HAP-1 (cell line): ENCODE data around the gene CDC27.
"Not testable (repeated sequence)": the region's sequence is repeated elsewhere in the genome, so short reads cannot be mapped to it uniquely, and the experiment has no call there.

Experiments used
- DNase-seq, 2 experiments: peaks; one replicate each; pipeline ENCODE4 v3.0.0-alpha.2; 2016 to 2020; ENCODE audit warnings: low spot score in 2 of 2
- H3K27me3 ChIP-seq: fragments of 250-450 bp; sonication (Bioruptor Pico); 2 replicates; pipeline ENCODE4 v1.5.1; 2020; ENCODE audit warnings: low read depth, mild to moderate bottlenecking, moderate library complexity
- H3K36me3 ChIP-seq: fragments of 250-450 bp; sonication (Bioruptor Pico); replicated peaks from 2 replicates; pipeline ENCODE4 v1.5.1; 2020; ENCODE audit warnings: mild to moderate bottlenecking
- H3K4me1 ChIP-seq: fragments of 250-450 bp; sonication (Bioruptor Pico); 2 replicates; pipeline ENCODE4 v1.5.1; 2020; ENCODE audit warnings: mild to moderate bottlenecking
- H3K4me3 ChIP-seq: fragments of 250-450 bp; sonication (Bioruptor Pico); 2 replicates; pipeline ENCODE4 v1.5.1; 2020; ENCODE audit warnings: mild to moderate bottlenecking, moderate library complexity
- H3K9me3 ChIP-seq: fragments of 250-450 bp; sonication (Bioruptor Pico); 2 replicates; pipeline ENCODE4 v1.5.1; 2020; ENCODE audit warnings: mild to moderate bottlenecking, moderate library complexity
- in situ Hi-C: fragments of 300-500 bp; cut with MboI; formaldehyde crosslinking; loops from 3 replicates; pipeline ENCODE4 v1.14.3; 2020; ENCODE audit warnings: low sequenced_read_pairs, inconsistent platforms, mixed read lengths

Gene CDC27

GRCh38 chr17:47225911-47226688 is 37.0 kb upstream of the CDC27 start:
- no peak for DNase-seq
- H3K36me3 ChIP-seq = no peaks in the 10 kb centered on the region
- H3K4me3 ChIP-seq = no peak overlapping the region
- in situ Hi-C loops = loop anchor here (25.0 kb wide), 1 partner anchor 386 kb away; no protein-coding TSS in a partner anchor
- H3K4me1 ChIP-seq = peaks cover 5% of the 10 kb centered on the region; the same call in 1 of the 2 replicates
- H3K9me3 ChIP-seq = 0 out of 2 replicates have a peak, but pooled peaks cover 3% of the 10 kb centered on the region
- no peaks in the 10 kb centered on the region for H3K27me3 ChIP-seq

- Histone ChIP-seq H3K9me3 (0 out of 2 replicates have a peak, but pooled peaks cover 3% of the 10 kb centered on the region), H3K27me3 (no peaks in the 10 kb centered on the region), H3K4me1 (peaks cover 11% of the 10 kb centered on the region), H3K4me3 (no peak overlapping the region), H3K36me3 (no peaks in the 10 kb centered on the region)
- in situ Hi-C loops = loop anchor here (25.0 kb wide), 1 partner anchor 387 kb away; no protein-coding TSS in a partner anchor
- DNase-seq = no peak
Measured at GRCh38 chr17:47225436-47225858, 36.4 kb upstream of the CDC27 start.

- no peak overlapping the region for H3K4me3 ChIP-seq
- in situ Hi-C loops = loop anchor here (25.0 kb wide), 1 partner anchor 387 kb away; no protein-coding TSS in a partner anchor
- peaks cover 12% of the 10 kb centered on the region for H3K4me1 ChIP-seq
- H3K27me3 ChIP-seq = no peaks in the 10 kb centered on the region
- DNase-seq = no peak
- H3K36me3 ChIP-seq = no peaks in the 10 kb centered on the region
- H3K9me3 ChIP-seq = 0 out of 2 replicates have a peak, but pooled peaks cover 3% of the 10 kb centered on the region
Measured at GRCh38 chr17:47224966-47225365, 35.9 kb upstream of the CDC27 start.

- H3K36me3 ChIP-seq, H3K27me3 ChIP-seq, H3K4me3 ChIP-seq, DNase-seq, in situ Hi-C loops, H3K9me3 ChIP-seq: not testable (repeated sequence)
- peaks cover 10% of the 10 kb centered on the region for H3K4me1 ChIP-seq
Measured at GRCh38 chr17:47224077-47224476, 35.0 kb upstream of the CDC27 start.

GRCh38 chr17:47223460-47223859 is 34.4 kb upstream of the CDC27 start:
- H3K36me3 ChIP-seq = no peaks in the 10 kb centered on the region
- peaks cover 10% of the 10 kb centered on the region for H3K4me1 ChIP-seq
- in situ Hi-C loops = no loop called here
- H3K9me3 ChIP-seq = 0 out of 2 replicates have a peak, but pooled peaks cover 3% of the 10 kb centered on the region
- no peaks in the 10 kb centered on the region for H3K27me3 ChIP-seq
- DNase-seq = no peak
- no peak overlapping the region for H3K4me3 ChIP-seq

GRCh38 chr17:47223007-47223406 is 33.9 kb upstream of the CDC27 start:
- Histone ChIP-seq H3K27me3 (no peaks in the 10 kb centered on the region), H3K36me3 (no peaks in the 10 kb centered on the region), H3K4me3 (no peak overlapping the region), H3K9me3 (0 out of 2 replicates have a peak, but pooled peaks cover 3% of the 10 kb centered on the region), H3K4me1 (peaks cover 10% of the 10 kb centered on the region)
- no peak for DNase-seq
- in situ Hi-C loops = no loop called here

GRCh38 chr17:47222047-47222446 is 33.0 kb upstream of the CDC27 start:
- H3K27me3 ChIP-seq = no peaks in the 10 kb centered on the region
- H3K4me1 ChIP-seq = peaks cover 10% of the 10 kb centered on the region
- DNase-seq = no peak
- H3K9me3 ChIP-seq = 0 out of 2 replicates have a peak, but pooled peaks cover 3% of the 10 kb centered on the region
- H3K4me3 ChIP-seq = no peak overlapping the region
- in situ Hi-C loops = no loop called here
- H3K36me3 ChIP-seq = no peaks in the 10 kb centered on the region

- H3K36me3 ChIP-seq = no peaks in the 10 kb centered on the region
- no peaks in the 10 kb centered on the region for H3K27me3 ChIP-seq
- no peak for DNase-seq
- no peak overlapping the region for H3K4me3 ChIP-seq
- H3K4me1 ChIP-seq = peaks cover 10% of the 10 kb centered on the region
- in situ Hi-C loops = no loop called here
- 0 out of 2 replicates have a peak, but pooled peaks cover 3% of the 10 kb centered on the region for H3K9me3 ChIP-seq
Measured at GRCh38 chr17:47221154-47221553, 32.1 kb upstream of the CDC27 start.

- no peaks in the 10 kb centered on the region for H3K27me3 ChIP-seq
- peaks cover 10% of the 10 kb centered on the region for H3K4me1 ChIP-seq
- DNase-seq = peak in 1 of 2 experiments; percentile 68
- H3K36me3 ChIP-seq = no peaks in the 10 kb centered on the region
- in situ Hi-C loops = no loop called here
- no peak overlapping the region for H3K4me3 ChIP-seq
- H3K9me3 ChIP-seq = 0 out of 2 replicates have a peak, but pooled peaks cover 3% of the 10 kb centered on the region
Measured at GRCh38 chr17:47220531-47220999, 31.5 kb upstream of the CDC27 start.

- in situ Hi-C loops = no loop called here
- peaks cover 10% of the 10 kb centered on the region for H3K4me1 ChIP-seq
- H3K4me3 ChIP-seq = no peak overlapping the region
- 0 out of 2 replicates have a peak, but pooled peaks cover 3% of the 10 kb centered on the region for H3K9me3 ChIP-seq
- H3K36me3 ChIP-seq = no peaks in the 10 kb centered on the region
- no peak for DNase-seq
- H3K27me3 ChIP-seq = peaks cover 4% of the 10 kb centered on the region
Measured at GRCh38 chr17:47219621-47220475, 30.8 kb upstream of the CDC27 start.

- Histone ChIP-seq H3K36me3 (no peaks in the 10 kb centered on the region), H3K9me3 (0 out of 2 replicates have a peak, but pooled peaks cover 3% of the 10 kb centered on the region), H3K27me3 (peaks cover 5% of the 10 kb centered on the region), H3K4me3 (no peak overlapping the region), H3K4me1 (peaks cover 10% of the 10 kb centered on the region)
- DNase-seq = no peak
- in situ Hi-C loops = no loop called here
Measured at GRCh38 chr17:47218896-47219430, 29.9 kb upstream of the CDC27 start.

GRCh38 chr17:47217279-47217678 is 28.2 kb upstream of the CDC27 start:
- H3K4me3 ChIP-seq, H3K36me3 ChIP-seq, DNase-seq, H3K27me3 ChIP-seq, H3K9me3 ChIP-seq, in situ Hi-C loops: not testable (repeated sequence)
- peaks cover 10% of the 10 kb centered on the region for H3K4me1 ChIP-seq

- DNase-seq, H3K27me3 ChIP-seq, H3K36me3 ChIP-seq, H3K4me3 ChIP-seq, in situ Hi-C loops, H3K9me3 ChIP-seq: not testable (repeated sequence)
- H3K4me1 ChIP-seq = peaks cover 10% of the 10 kb centered on the region
Measured at GRCh38 chr17:47216821-47217220, 27.7 kb upstream of the CDC27 start.
